HFFc6 (cell line): ENCODE measurements around the gene ANTKMT. TPM values are rescaled to one million over a fixed set of nuclear protein-coding genes. Genes with fewer than 3 reads are reported as not detected.
"Not testable (repeated sequence)": the region's sequence is repeated elsewhere in the genome, so short reads cannot be mapped to it uniquely, and the experiment has no call there.

Experiments used
- DNase-seq: peaks from one replicate; pipeline ENCODE4 v3.0.0-alpha.2; 2018
- H3K27ac Mint-ChIP-seq: 2 replicates; pipeline ENCODE4 v1.8.0; 2020; ENCODE audit warnings: mild to moderate bottlenecking, mixed read lengths
- H3K27me3 Mint-ChIP-seq: 2 replicates; pipeline ENCODE4 v1.8.0; 2021; ENCODE audit warnings: mild to moderate bottlenecking, moderate library complexity, mixed read lengths; ENCODE audit not compliant: insufficient read depth
- H3K36me3 Mint-ChIP-seq: 2 replicates; pipeline ENCODE4 v1.8.0; 2021; ENCODE audit warnings: low read depth, mixed read lengths
- H3K4me1 Mint-ChIP-seq: 2 replicates; pipeline ENCODE4 v1.8.0; 2020; ENCODE audit warnings: low read depth, mixed read lengths
- H3K4me3 Mint-ChIP-seq: 2 replicates; pipeline ENCODE4 v1.8.0; 2020; ENCODE audit warnings: mild to moderate bottlenecking, moderate library complexity, mixed read lengths
- H3K9me3 Mint-ChIP-seq: 2 replicates; pipeline ENCODE4 v1.8.0; 2020; ENCODE audit warnings: mild to moderate bottlenecking, mixed read lengths
- total RNA-seq, 6 experiments: library from RNA; stranded (reverse); fragmentation: NEBNext Ultra II Directional; extraction: Animal tissue kit (Norgen Biotek cat#: 25700); gene quantifications; 2 replicates in 1 of 6; 3 replicates in 5 of 6; pipeline ENCODE4 v1.2.3, GENCODE V29; 2021
- TF ChIP-seq, protein P1 (sequence below): fragments of 200-600 bp; sonication (generic); IDR thresholded peaks from 2 replicates; pipeline ENCODE4 v1.5.0; 2021; ENCODE audit warnings: antibody characterized with exemption, mild to moderate bottlenecking

Gene ANTKMT
- total RNA-seq, 6 experiments from 2014 or later: 50.1 to 57.7 (median 54.7) TPM

DNA sequence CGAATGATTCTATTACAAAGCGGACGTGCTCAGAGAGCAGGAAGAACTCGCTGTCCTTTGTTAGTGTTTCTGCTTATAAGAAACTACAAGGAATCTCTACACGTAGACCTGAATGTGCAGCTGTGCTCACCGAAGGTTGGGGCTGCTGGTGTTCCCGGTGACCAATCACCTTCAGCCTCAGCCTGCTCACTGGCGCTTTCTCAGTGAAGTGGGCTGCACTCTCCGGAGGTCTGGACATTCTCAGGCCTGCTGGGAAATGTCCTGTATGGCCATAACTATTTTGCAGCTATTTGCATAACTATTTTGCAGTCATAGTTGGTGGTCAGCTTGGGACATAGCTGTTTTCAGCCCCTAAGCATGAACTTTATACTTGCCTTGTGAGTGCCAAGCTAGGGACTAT is 29.5 kb downstream of the ANTKMT start:
- H3K9me3 Mint-ChIP-seq: no peaks in the 10 kb centered on the region
- TF ChIP-seq, protein P1, sequence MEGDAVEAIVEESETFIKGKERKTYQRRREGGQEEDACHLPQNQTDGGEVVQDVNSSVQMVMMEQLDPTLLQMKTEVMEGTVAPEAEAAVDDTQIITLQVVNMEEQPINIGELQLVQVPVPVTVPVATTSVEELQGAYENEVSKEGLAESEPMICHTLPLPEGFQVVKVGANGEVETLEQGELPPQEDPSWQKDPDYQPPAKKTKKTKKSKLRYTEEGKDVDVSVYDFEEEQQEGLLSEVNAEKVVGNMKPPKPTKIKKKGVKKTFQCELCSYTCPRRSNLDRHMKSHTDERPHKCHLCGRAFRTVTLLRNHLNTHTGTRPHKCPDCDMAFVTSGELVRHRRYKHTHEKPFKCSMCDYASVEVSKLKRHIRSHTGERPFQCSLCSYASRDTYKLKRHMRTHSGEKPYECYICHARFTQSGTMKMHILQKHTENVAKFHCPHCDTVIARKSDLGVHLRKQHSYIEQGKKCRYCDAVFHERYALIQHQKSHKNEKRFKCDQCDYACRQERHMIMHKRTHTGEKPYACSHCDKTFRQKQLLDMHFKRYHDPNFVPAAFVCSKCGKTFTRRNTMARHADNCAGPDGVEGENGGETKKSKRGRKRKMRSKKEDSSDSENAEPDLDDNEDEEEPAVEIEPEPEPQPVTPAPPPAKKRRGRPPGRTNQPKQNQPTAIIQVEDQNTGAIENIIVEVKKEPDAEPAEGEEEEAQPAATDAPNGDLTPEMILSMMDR: no peak
- no peak for DNase-seq
- H3K4me3 Mint-ChIP-seq: no peak overlapping the region
- H3K36me3 Mint-ChIP-seq: no peaks in the 10 kb centered on the region
- H3K4me1 Mint-ChIP-seq: peaks cover 6% of the 10 kb centered on the region; the same call in 1 of the 2 replicates
- peaks cover 7% of the 10 kb centered on the region for H3K27me3 Mint-ChIP-seq
- no peak overlapping the region for H3K27ac Mint-ChIP-seq

DNA sequence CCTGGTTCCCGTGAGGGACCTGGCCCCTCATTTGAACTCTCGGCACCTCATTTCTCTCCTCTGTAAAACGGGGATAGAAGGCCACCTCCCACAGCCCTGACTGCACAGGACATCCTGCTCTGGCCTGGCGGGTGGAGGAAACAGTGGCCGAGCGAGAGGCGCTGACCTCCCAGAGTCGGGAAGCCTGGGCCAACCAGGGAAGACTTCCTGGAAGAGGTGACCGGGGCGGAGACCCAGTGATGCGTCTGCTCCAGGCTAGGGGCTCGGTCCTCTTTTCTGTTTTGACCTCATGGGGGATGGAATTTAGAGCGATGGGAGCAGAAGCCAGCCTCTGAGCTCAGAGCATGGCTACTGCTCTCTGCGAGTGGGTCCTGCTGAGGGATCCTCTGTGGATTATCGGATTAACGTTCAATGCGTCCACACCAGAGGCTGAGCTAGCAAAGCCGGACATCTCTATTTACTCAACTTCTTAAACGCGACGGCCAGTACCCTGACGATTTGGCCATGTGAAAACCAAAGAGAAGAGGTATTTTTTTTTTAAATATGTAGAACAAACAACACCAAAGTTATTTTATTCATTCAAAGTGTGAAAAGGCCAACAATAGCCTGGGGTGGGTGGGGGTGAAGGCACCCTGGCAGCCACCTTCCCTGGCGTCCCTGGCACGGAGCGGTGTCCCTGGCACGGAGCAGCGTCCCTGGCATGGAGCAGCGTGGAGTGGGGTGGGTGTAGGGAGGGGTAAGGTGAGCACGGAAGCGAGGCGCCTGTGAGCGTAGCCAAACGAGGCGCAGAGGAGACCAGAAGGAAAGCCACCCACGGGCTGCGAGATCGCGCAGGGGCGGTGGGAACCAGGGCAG is 30.4 kb downstream of the ANTKMT start:
- no peak overlapping the region for H3K27ac Mint-ChIP-seq
- H3K4me1 Mint-ChIP-seq: peaks cover 6% of the 10 kb centered on the region; the same call in 1 of the 2 replicates
- TF ChIP-seq, protein P1: no peak
- peaks cover 12% of the 10 kb centered on the region for H3K27me3 Mint-ChIP-seq
- no peak overlapping the region for H3K4me3 Mint-ChIP-seq
- H3K9me3 Mint-ChIP-seq: no peaks in the 10 kb centered on the region
- peaks cover 2% of the 10 kb centered on the region; the same call in 1 of the 2 replicates for H3K36me3 Mint-ChIP-seq
- no peak for DNase-seq

DNA sequence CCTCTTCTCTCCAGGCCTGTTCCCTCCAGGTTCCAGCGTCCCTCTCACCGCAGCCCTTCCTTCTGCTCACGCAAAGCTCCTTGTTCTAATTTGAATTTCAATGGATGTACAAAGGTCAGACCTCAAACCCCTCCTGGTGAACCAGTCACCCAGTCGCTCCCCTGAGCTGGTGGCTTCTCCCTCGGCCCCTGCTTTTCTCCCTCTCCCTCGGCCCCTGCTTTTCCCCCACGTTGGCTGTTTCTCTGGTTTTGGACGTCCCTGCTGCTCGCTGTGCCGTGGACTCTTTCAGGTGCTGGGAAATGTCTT is 31.0 kb downstream of the ANTKMT start:
- H3K36me3 Mint-ChIP-seq: peaks cover 5% of the 10 kb centered on the region; the same call in 1 of the 2 replicates
- H3K27ac Mint-ChIP-seq: no peak overlapping the region
- no peak for DNase-seq
- no peak overlapping the region for H3K4me3 Mint-ChIP-seq
- no peaks in the 10 kb centered on the region for H3K9me3 Mint-ChIP-seq
- peaks cover 6% of the 10 kb centered on the region; the same call in 1 of the 2 replicates for H3K4me1 Mint-ChIP-seq
- H3K27me3 Mint-ChIP-seq: peaks cover 12% of the 10 kb centered on the region
- TF ChIP-seq, protein P1: no peak

DNA sequence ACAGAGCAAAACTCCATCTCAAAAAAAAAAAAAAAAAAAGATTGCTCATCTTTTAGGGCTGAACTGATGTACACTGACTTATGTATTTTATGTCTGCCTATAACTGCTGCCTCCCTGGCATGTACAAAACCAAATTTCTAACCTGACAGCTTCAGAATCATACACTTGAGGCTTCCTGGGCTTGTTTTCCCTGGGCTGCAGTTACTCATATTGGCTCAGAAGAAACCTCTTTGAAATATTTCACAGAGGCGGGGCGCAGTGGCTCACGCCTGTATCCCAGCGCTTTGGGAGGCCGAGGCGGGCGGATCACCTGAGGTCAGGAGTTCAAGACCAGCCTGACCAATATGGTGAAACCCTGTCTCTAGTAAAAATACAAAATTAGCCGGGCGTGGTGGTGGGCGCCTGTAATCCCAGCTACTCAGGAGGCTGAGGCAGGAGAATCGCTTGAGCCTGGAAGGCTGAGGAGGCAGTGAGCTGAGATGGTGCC is 33.2 kb downstream of the ANTKMT start:
- DNase-seq, H3K4me1 Mint-ChIP-seq, H3K4me3 Mint-ChIP-seq, H3K27ac Mint-ChIP-seq, H3K9me3 Mint-ChIP-seq, H3K36me3 Mint-ChIP-seq: not testable (repeated sequence)
- peaks cover 12% of the 10 kb centered on the region for H3K27me3 Mint-ChIP-seq

DNA sequence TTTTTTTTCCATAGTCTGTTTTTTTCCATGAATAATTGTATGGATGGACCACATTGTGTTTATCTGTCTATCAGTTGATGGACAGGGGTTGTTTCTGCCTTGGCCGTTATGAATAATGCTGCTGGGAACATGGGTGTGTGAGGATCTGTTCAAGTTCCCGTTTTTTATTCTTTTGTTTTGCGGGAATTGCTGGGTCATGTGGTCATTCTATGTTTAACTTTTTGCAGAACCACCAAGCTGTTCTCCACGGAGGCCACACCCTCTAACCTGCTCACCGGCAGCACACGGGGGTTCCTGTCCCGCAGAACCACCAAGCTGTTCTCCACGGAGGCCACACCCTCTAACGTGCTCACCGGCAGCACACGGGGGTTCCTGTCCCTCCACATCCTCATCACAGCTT is 33.7 kb downstream of the ANTKMT start:
- peaks cover 14% of the 10 kb centered on the region for H3K27me3 Mint-ChIP-seq
- DNase-seq: no peak
- TF ChIP-seq, protein P1: no peak
- no peaks in the 10 kb centered on the region; the same call in 1 of the 2 replicates for H3K4me1 Mint-ChIP-seq
- peaks cover 5% of the 10 kb centered on the region; the same call in 1 of the 2 replicates for H3K36me3 Mint-ChIP-seq
- H3K9me3 Mint-ChIP-seq: no peaks in the 10 kb centered on the region
- H3K27ac Mint-ChIP-seq: no peak overlapping the region
- H3K4me3 Mint-ChIP-seq: no peak overlapping the region

DNA sequence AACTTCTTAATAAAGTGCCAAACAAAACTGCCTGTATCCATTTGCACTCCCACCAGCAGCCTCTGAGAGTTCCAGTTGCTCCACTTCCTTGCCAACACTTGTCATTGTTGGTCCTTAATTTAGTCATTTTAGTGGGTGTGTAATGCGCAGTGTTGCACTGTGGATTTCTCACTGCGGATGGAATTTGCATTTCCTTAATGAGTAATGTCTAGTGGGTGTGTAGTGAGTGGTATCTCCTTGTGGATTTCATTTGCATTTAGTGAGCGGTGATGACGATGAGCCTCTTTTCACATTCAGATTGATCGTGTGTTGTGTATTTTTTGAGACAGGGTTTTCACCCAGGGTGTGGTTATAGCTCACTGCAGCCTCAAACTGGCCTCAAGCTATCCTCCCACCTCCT is 35.5 kb downstream of the ANTKMT start:
- H3K27ac Mint-ChIP-seq: no peak overlapping the region
- no peak overlapping the region for H3K4me3 Mint-ChIP-seq
- peaks cover 17% of the 10 kb centered on the region for H3K27me3 Mint-ChIP-seq
- H3K36me3 Mint-ChIP-seq: peaks cover 5% of the 10 kb centered on the region; the same call in 1 of the 2 replicates
- H3K4me1 Mint-ChIP-seq: no peaks in the 10 kb centered on the region; the same call in 1 of the 2 replicates
- no peak for DNase-seq
- H3K9me3 Mint-ChIP-seq: no peaks in the 10 kb centered on the region
- TF ChIP-seq, protein P1: no peak
